AG04450 (cell line): ENCODE measurements around the gene GFRA4. TPM values are rescaled to one million over a fixed set of nuclear protein-coding genes. Genes with fewer than 3 reads are reported as not detected.

Source experiments
- CTCF ChIA-PET: fragments of 300-600, 350-600 bp; formaldehyde crosslinking; extraction: SDS; loops from one replicate; lab custom pipeline; 2022; ENCODE audit warnings: antibody characterized with exemption, inconsistent platforms; lab: Charles Lee
- POLR2A ChIA-PET: fragments of 350-600 bp; formaldehyde crosslinking; extraction: SDS; loops from one replicate; lab custom pipeline; 2021; ENCODE audit warnings: antibody characterized with exemption, inconsistent platforms; lab: Yijun Ruan, JAX
- DNase-seq: peaks from one replicate; pipeline ENCODE4 v3.0.0-alpha.2; 2011; ENCODE audit warnings: low read depth, low spot score
- H3K27ac ChIP-seq: one replicate; pipeline ENCODE4 v1.5.1; 2012; ENCODE audit warnings: low read depth, low read length, control low read depth
- H3K27me3 ChIP-seq: one replicate; pipeline ENCODE4 v1.6.0; 2012; ENCODE audit warnings: low read length; ENCODE audit not compliant: control insufficient read depth, insufficient read depth
- H3K4me3 ChIP-seq: 2 replicates; pipeline ENCODE4 v1.5.1; 2011; ENCODE audit warnings: mild to moderate bottlenecking, low read depth, low read length, control low read depth
- H3K9me3 ChIP-seq: 2 replicates; pipeline ENCODE4 v1.5.1; 2012; ENCODE audit warnings: low read length; ENCODE audit not compliant: control insufficient read depth, insufficient read depth
- polyA plus RNA-seq: library from polyadenylated mRNA; depleted of rRNA; stranded (reverse); fragments of >200 nt; gene quantifications from 2 replicates; pipeline ENCODE4 v1.2.3, GENCODE V29; 2011
- TF ChIP-seq, protein P1 (sequence below): IDR thresholded peaks from 2 replicates; pipeline ENCODE4 v1.5.1; 2011; ENCODE audit warnings: low read depth, low read length, control low read depth, inconsistent platforms

Gene GFRA4
- polyA plus RNA-seq, 1 experiment: not detected

- ChIA-PET CTCF (interaction anchor here (1.1 to 2.3 kb wide), 3 partner anchors 21 to 133 kb away, joined by 9 to 16 read pairs (median 15); no protein-coding TSS in a partner anchor), POLR2A (interaction anchor here (1.1 to 1.4 kb wide), 3 partner anchors 10 to 110 kb away, joined by 3 to 6 read pairs (median 3); partner anchors contain the start of genes ADISSP and CDC25B)
- no peak for DNase-seq
- Histone ChIP-seq H3K27ac (peak overlapping the region; percentile 32), H3K9me3 (peaks cover 7% of the 10 kb centered on the region; the same call in 1 of the 2 replicates), H3K4me3 (no peak overlapping the region), H3K27me3 (no peaks in the 10 kb centered on the region)
- TF ChIP-seq, protein P1, sequence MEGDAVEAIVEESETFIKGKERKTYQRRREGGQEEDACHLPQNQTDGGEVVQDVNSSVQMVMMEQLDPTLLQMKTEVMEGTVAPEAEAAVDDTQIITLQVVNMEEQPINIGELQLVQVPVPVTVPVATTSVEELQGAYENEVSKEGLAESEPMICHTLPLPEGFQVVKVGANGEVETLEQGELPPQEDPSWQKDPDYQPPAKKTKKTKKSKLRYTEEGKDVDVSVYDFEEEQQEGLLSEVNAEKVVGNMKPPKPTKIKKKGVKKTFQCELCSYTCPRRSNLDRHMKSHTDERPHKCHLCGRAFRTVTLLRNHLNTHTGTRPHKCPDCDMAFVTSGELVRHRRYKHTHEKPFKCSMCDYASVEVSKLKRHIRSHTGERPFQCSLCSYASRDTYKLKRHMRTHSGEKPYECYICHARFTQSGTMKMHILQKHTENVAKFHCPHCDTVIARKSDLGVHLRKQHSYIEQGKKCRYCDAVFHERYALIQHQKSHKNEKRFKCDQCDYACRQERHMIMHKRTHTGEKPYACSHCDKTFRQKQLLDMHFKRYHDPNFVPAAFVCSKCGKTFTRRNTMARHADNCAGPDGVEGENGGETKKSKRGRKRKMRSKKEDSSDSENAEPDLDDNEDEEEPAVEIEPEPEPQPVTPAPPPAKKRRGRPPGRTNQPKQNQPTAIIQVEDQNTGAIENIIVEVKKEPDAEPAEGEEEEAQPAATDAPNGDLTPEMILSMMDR: no peak
These were observed 23.2 kb upstream of the GFRA4 start for GRCh38 chr20:3686421-3686820.

DNA sequence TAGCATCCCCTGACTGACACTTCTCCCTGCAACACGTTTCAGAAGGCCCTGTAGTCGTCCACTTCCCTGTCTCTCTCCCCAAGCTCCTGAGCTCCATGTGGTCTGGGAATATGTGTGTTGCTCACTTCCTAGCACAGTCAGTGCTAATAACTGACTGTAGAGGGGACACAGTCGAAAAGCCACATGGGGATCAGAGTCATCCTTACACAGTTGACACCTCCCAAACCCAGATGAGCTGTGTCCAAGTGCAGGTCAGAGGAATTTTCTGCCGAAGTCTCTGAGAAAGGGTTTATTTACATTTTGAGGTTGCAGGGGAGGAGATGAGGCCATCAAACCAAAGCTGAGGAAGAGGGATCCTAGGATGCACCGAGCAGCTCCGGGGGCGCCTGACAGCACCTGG, 22.1 kb upstream of the GFRA4 start:
- Histone ChIP-seq H3K27me3 (no peaks in the 10 kb centered on the region), H3K4me3 (no peak overlapping the region), H3K9me3 (peaks cover 6% of the 10 kb centered on the region; the same call in 1 of the 2 replicates), H3K27ac (peak overlapping the region; percentile 21)
- CTCF ChIA-PET: interaction anchor here (0.6 to 1.6 kb wide), 4 partner anchors 9 to 170 kb away, joined by 3 to 8 read pairs (median 5); no protein-coding TSS in a partner anchor
- TF ChIP-seq, protein P1: no peak
- POLR2A ChIA-PET: interaction anchor here (0.6 kb wide), 1 partner anchor 19 kb away, joined by 3 read pairs; no protein-coding TSS in a partner anchor
- no peak for DNase-seq

DNA sequence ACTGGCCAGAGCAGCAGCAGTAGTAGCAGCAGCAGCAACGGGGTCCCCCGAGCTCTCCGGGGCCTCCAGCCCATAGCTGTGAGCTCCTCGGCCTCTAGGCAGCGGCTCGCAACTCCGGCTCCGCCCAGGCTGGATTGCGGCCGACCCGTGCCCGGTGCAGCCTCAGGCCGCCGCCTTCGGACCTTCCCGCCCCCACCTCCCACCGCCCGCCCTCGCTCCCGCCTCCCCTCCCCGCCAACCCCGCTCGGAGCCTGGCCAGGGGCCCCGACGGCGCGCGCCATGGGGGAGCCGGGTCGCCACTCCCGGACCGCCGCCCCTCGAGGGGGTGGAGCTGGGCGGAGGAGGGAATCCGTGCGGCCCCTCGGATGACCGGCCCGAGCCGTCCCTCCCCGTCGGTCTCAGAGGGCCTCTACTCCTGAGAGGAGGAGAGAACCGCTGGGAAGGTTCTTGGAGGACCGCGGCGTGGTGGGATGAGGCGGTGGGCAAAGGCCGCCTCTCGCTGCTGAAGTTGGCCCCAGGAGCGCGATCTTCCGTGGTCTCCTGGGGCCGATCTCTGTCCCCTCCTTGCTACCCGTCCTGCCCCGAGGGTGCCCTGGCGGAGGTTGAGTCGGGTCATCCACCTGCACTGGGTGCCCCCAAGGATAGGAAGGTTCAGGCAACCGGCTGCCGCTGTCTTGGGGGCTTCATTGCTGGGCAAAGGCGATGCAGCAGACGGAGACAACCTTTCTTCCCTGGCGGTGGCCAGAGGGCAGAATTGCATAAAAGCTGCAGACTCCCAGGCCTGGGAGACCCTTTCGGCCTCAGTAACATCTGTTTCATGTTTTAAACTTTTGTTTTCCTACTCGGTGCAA, 19.0 kb upstream of the GFRA4 start, which contains the start of gene ADAM33:
ADAM33 (minus strand) TSS at position 80 of the 851 bp plus-strand sequence; CDS start at position 74, 6 bp downstream.
- Histone ChIP-seq H3K4me3 (peak within 1 kb of the TSS; percentile 70), H3K27ac (peak within 1 kb of the TSS; percentile 11), H3K27me3 (no peaks in the 10 kb centered on the region), H3K9me3 (no peaks in the 10 kb centered on the region; the same call in 1 of the 2 replicates)
- DNase-seq: no peak
- TF ChIP-seq, protein P1: no peak
- POLR2A ChIA-PET: interaction anchor here (1.2 to 2.3 kb wide), 2 partner anchors 29 to 86 kb away, joined by 4 to 10 read pairs; partner anchors contain the start of gene ADISSP
- CTCF ChIA-PET: interaction anchor here (1.0 to 1.9 kb wide), 2 partner anchors 28 to 29 kb away, joined by 3 to 6 read pairs; no protein-coding TSS in a partner anchor

GRCh38 chr20:3681352-3681930, 18.2 kb upstream of the GFRA4 start:
- POLR2A ChIA-PET: interaction anchor here (1.1 to 2.3 kb wide), 3 partner anchors 30 to 127 kb away, joined by 3 to 10 read pairs (median 4); partner anchors contain the start of gene ADISSP
- Histone ChIP-seq H3K9me3 (no peaks in the 10 kb centered on the region; the same call in 1 of the 2 replicates), H3K4me3 (peak overlapping the region; percentile 70), H3K27me3 (no peaks in the 10 kb centered on the region), H3K27ac (peak overlapping the region; percentile 11)
- no peak for DNase-seq
- TF ChIP-seq, protein P1: no peak
- CTCF ChIA-PET: interaction anchor here (0.6 to 1.9 kb wide), 3 partner anchors 28 to 39 kb away, joined by 3 to 6 read pairs (median 3); no protein-coding TSS in a partner anchor
